Right hindlimb (tissue), 1 donor: ENCODE measurements around the gene PIK3R3.

Source experiments
- DNase-seq: peaks from one replicate; pipeline ENCODE4 v3.0.0-alpha.2; 2018

PIK3R3 gene

DNA sequence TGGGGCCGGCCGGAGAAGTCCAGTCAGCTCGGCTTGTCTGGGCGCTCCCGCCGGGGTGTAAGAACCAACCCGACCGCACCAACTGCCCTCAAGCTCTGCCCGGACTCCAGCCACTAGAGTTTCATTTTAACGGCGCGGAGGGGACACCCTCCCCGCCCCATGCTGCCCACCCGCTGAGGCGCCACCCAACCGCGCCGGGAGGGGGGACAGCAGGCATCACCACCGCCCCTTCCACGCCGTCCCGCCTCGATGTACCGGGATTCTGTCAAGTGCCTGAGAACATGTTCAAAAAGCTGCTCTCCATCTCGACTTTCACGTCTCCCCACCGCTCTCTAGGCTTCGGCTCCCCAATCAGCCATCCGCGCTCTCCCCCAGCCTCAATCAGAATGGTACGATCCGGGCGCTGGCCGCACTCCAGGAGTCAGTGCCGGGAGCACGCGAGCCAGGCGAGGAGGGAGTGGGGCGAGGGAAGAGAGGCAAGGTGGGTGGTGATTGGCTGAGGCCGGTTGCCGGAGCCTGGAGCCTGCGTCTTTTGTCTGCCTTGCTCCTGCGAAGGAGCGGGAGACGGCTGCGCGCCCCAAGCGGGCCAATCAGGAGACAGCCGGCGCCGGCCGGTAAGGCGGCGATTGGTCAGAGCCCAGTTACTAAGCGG, at the start of gene PIK3R3:
TSS of gene PIK3R3 (minus strand) at position 101 of the 652 bp plus-strand sequence. CDS start 677 bp downstream, outside the sequence.
- peak; percentile 99 for DNase-seq

DNA sequence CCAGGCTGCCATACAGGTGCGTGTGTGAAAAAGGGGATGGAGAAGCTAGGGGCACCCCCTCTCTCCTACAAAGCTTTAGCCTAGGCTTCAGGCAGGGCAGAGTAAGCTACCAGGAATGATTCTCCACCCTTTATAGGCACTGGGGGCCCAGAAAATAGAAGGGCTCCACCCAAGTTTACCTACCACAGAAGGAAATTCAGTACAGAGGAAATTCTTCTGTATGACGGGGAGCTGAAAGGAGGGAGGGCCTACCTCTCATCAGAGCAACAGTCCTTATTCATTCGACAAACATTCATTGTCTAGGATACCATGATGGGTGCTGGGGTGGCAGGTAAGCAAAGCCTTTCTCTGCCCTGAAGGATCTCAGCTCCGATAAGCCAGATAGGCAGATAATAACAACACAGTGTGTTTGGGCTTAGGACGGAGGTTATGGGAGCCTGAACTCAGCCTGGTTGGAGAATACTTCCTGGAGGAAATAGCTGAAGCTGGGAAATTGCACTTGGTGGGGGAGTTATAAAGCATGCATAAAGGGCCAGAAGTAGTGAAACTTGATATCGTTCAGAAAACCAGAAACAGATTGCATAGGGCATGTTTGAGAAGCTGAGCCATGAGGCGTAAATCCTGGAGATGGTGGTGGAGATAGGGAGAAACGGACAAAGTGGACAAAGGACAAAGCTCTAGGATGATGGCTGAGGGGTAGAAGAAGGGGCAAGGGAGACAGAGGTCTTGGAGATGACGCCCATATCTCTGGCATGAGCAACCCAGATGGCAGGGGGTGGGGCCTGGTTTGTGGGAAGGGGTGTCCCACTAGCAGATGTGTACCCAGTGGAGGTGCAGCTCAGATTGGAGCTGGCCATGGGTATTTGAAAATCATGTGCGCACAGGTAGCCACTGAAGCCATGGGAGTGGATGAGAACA, 49.2 kb upstream of the PIK3R3 start:
- DNase-seq: no peak

DNA sequence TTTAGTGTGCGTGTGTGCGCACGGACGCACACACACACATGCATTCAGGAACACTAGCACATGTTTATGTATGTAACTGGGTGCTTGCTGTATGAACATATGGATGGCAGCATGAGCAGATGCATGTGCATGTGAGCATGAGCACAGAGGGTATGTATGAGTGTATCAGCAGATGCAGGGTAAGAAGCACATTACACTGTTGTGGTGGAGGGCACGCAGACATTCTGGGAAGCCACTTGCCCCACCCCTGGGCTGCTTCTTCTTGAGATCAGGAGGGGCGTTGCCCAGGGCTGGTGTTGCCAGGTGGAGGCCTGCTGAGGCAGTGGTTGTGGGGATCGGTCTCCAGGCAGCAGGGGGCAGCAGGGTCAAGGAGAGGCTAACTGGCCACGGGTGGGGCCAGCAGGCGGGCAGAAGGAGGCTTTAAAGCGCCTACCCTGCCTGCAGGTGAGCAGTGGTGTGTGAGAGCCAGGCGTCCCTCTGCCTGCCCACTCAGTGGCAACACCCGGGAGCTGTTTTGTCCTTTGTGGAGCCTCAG, 47.7 kb upstream of the PIK3R3 start:
- DNase-seq: no peak

DNA sequence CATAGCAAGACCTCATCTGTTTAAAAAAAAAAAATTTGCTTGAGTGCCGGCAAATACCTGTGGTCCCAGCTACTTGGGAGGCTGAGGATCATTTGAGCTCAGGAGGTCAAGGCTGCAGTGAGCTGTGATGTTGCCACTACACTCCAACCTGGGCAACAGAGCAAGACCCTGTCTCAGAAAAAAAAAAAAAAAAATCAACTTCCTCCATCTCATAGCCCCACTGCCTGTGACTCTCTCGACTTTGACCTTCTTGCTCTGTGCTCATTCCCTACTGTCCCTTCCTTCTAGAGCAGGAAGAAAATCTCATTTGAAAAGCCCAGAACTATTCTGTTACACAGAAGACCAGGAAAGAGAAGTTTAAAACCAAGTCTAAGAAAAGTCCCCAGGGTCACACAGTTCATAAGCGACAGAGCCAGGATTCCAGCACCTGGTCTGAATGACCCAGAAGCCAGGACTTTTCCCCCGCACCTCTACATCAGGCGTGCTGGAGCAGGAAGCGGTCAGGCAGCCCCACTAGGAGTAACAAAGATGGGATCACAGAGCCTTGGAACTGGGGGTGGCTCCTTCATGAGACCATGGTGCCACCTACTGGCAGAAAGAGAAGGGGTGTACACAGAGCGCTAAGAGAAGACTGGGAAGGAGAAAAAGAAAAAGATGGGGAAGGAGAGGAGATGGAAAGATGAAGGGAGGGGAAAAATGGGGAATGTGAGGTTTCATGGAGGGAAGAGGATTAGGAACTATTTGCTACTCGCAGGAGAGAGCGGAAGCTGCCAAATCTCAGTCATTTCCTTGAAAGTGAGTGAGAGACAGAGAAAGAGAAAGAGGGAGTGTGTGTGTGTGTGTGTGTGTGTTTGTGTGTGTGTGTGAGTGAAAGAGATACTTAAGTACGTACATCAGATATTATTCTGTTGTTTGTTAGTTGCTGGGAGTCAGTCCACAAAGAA, 47.0 kb upstream of the PIK3R3 start:
- DNase-seq: peak; percentile 89

GRCh38 chr1:46176211-46176865, 43.9 kb upstream of the PIK3R3 start, which contains the start of gene P3R3URF:
Gene P3R3URF, minus strand, starts transcription at chr1:46176488. Its CDS starts 17 bp downstream, at chr1:46176471.
- DNase-seq: no peak

- DNase-seq: no peak
Observed at GRCh38 chr1:46175243-46175642, 42.8 kb upstream of the PIK3R3 start.

DNA sequence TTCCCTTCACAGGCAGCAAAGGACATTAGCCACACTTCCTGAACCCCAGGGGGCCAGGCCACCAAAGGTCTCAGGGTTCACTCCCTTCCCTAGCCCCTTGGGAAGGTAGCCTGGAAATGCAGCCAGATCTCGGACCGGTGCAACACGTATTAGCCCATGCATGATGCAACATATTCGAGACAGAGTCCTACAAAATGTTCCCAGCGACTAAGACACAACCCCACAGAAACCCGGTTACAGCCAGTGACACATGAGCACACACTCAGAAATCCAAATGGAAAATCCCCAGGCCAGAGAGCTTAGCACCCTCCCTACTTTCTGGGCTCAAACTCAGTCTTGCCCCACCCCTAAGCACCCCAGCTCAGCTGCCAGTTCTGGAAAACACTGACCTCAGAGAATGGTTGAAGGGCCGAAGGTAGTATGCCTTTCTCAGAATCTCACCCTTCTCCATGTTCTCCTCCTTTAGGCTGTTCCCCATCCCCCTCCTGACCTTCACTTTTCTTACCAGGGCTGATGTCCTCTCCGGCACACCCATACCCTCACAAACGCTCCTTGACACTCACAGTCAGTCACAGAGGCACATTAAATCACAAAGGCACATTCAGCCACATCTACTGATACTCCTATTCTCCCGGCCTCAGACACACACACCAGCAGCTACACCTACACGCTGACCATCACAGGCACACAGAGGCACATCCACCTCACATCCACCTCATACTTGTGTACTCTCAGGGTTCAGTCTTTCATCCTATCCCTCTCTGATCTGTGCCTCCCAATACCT, 42.2 kb upstream of the PIK3R3 start, which contains the start of gene TSPAN1:
TSS of gene TSPAN1 (plus strand) at position 640 of the 784 bp plus-strand sequence. CDS start 6,021 bp downstream, outside the sequence.
- DNase-seq: no peak

- DNase-seq: no peak
Observed at GRCh38 chr1:46173361-46173856, 41.0 kb upstream of the PIK3R3 start.

DNA sequence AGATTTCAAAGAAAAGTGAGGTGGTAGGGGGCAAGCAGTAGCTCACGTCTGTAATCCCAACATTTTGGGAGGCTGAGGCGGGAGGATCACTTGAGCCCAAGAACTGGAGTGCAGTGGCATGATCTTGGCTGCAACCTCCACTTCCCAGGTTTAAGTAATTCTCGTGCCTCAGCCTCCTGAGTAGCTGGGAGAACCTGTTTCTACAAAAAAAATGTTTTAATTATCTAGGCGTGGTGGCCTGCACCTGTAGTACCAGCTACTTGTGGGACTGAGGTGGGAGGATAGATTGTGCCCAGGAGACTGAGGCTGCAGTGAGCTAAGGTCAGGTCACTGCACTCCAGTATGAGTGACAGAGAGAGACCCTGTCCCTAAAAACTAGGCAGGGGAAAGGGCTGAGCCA, 39.9 kb upstream of the PIK3R3 start:
- DNase-seq: no peak

- DNase-seq: no peak
Observed at GRCh38 chr1:46171871-46172270, 39.4 kb upstream of the PIK3R3 start.

- DNase-seq: no peak
Observed at GRCh38 chr1:46171351-46171750, 38.9 kb upstream of the PIK3R3 start.

GRCh38 chr1:46169811-46170454, 37.5 kb upstream of the PIK3R3 start:
- no peak for DNase-seq

DNA sequence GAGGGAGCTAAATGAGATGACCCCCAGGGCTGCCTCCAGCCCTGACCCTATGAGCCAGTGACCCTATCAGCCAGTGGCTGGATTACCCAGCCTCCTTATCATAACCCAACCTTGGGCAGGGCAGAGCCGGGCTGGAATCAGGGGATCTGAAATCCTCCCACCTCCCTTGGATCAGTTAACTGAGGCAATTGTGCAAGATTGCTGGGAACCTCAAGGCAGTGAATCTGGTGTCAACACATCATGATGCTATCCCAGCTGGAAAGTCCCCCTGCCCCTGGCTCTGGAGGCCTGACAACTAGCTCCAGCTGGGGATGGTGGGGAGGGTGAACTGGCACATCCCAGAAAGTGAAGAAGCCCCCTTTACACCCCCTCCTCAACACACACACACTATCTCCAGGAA, 36.0 kb upstream of the PIK3R3 start:
- DNase-seq: no peak

- peak; percentile 62 for DNase-seq
Observed at GRCh38 chr1:46166521-46167462, 34.4 kb upstream of the PIK3R3 start.

DNA sequence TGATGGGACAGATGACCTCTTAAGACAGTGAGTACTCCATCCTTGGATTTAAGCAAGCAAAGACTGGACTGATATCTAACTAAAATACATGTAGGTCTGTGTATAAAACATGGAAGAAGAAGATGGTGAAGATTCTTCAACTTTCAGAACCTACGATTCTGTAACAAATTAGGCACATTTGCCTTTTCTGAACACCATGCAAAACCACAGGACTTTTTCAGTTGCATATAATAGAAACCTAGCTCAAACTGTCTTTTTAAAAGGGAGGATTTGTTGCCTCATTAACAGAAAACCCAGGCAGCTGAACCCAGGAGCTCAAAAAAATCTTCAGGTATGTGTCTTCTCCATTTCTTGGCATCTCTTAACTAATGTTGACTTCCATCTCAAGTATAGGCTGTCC, 27.8 kb upstream of the PIK3R3 start:
- no peak for DNase-seq

GRCh38 chr1:46159516-46159915, 27.1 kb upstream of the PIK3R3 start:
- DNase-seq: no peak

DNA sequence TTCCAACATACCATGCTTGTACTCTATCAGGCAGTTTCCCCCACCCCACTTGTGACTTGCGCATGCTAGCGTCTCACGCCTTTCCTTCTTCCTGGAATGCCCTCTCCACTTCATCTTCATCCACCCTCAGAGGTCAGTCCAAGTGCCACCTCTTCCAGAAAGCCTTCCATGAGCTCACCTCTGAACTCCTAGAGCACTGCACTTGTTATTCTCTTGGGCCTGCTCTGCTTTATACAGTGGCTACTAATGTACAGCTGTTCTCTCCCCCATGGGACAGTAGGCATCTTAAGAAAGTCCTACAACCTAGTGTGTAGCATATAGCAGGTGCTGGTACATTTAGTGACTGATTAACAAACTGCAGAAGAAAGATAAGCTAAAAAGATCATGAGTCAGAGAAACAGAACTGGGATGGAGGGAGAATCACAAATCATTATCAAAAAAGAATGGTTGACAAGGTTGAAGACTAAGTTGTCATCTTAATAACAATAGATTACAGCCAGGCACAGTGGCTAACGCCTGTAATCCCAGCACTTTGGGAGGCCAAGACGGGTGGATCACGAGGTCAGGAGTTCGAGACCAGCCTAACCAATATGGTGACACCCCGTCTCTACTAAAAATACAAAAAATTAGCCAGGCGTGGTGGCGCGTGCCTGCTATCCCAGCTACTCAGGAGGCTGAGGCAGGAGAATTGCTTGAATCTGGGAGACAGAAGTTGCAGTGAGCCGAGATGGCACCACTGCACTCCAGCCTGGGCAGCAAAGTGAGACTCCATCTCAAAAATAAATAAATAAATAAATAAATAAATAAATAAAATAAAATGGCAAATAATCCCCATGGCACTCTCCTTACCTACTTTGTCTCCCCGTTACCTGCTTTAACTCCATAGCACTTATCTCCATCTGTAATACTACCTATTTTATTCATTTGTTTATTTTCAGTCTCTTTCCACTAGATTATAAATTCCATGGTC, 26.2 kb upstream of the PIK3R3 start:
- no peak for DNase-seq

DNA sequence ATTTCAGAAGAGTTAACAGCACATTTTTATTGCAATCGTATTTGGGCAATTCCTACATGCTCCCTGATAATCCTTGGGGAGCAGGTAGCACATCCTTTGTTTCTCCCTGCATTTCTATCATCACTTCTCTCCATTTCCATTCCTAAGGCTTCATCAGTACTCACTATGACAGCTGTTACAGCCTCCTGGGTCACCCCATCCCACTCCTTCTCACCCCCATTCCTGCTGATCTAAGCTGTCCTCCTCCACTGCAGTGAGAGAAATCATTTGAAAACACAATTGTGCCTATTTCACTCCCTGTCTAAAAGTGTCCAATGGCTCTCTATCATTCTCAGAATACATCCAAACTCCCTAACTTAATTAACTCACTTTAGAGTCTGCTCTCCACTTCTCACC, 25.5 kb upstream of the PIK3R3 start:
- no peak for DNase-seq
